NCI-H510A treated with DMSO at 0.1 percent for 48 hours (cell line): Measurements from ENCODE around the gene PEX10.
"Not testable (repeated sequence)": the region's sequence is repeated elsewhere in the genome, so short reads cannot be mapped to it uniquely, and the experiment has no call there.

Experiments used
- DNase-seq: peaks from one replicate; lab custom pipeline; 2025; lab: John Stamatoyannopoulos, UW

Gene PEX10

GRCh38 chr1:2412395-2412772, at the start of gene PEX10:
Gene PEX10 (minus strand): TSS chr1:2412564. CDS start chr1:2412502, 62 bp downstream.
- DNase-seq: peak; percentile 99

GRCh38 chr1:2460996-2461751, 48.8 kb upstream of the PEX10 start:
- DNase-seq: no peak

- DNase-seq: no peak
Measured at GRCh38 chr1:2460203-2460602, 47.8 kb upstream of the PEX10 start.

DNA sequence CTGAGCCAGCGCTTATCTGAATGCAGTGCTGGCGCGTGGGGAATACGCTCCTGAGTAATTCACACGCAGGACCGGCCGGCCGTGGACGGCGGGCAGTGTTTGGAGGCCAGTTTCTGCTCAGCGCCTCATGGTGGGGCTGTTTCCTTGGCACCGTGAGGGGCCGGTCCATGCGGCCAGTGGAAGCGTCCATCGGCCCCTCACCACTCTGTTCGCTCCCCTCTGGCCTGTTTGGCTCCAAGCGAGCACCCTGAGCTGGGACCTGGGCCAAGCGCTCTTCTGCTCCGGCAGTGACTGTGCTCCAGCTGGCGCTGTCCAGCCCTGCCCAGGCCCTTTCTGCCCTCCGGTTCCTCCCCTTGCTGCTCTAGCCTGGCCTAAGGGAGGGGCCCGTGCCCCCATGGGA, 47.4 kb upstream of the PEX10 start:
- DNase-seq: no peak

GRCh38 chr1:2459102-2459753, 46.9 kb upstream of the PEX10 start:
- DNase-seq: not testable (repeated sequence)

GRCh38 chr1:2458687-2459086, 46.3 kb upstream of the PEX10 start:
- DNase-seq: no peak

- no peak for DNase-seq
Measured at GRCh38 chr1:2457444-2457843, 45.1 kb upstream of the PEX10 start.

DNA sequence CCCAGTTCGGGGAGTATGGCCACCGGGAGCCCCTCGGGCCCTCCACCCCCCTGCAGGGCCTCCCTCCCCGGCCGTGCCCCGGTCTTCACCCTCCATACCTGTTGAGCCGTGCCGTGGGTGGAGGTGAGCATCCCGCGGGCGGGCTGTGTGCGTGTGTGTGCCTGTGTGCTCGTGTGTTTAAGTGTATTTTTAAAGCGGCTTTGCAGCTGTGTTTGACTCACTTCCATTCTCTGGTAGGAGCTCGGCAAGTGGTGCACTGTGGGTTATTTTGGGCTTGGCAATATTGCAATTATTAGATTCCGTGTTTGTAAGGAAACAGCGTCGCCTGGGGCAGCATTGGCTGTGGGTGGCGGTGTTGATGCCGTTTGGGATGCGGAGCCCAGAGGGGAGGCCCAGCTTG, 43.4 kb upstream of the PEX10 start:
- no peak for DNase-seq

- no peak for DNase-seq
Measured at GRCh38 chr1:2454227-2454626, 41.9 kb upstream of the PEX10 start.

GRCh38 chr1:2452932-2453315, 40.6 kb upstream of the PEX10 start:
- no peak for DNase-seq

- no peak for DNase-seq
Measured at GRCh38 chr1:2452201-2452931, 40.0 kb upstream of the PEX10 start.

GRCh38 chr1:2451741-2452140, 39.4 kb upstream of the PEX10 start:
- DNase-seq: no peak

GRCh38 chr1:2449636-2450454, 37.5 kb upstream of the PEX10 start:
- no peak for DNase-seq

DNA sequence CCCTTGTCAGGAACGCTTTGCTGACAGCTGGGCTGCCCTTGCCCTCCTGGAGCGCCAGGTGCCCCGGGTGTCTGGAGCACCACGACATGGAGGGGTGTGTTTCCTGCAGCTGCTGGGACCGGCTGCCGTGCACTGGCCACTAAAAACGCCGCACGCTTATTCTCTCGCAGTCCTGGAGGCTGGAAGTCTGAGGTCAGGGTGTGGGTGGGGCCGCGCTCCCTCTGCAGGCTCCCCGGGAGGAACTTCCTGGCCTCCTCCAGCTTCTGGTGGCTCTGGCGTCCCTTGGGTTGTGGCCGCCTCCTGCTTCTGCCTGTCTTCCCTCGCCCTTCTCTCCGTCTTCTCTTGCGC, 35.7 kb upstream of the PEX10 start:
- peak; percentile 25 for DNase-seq

DNA sequence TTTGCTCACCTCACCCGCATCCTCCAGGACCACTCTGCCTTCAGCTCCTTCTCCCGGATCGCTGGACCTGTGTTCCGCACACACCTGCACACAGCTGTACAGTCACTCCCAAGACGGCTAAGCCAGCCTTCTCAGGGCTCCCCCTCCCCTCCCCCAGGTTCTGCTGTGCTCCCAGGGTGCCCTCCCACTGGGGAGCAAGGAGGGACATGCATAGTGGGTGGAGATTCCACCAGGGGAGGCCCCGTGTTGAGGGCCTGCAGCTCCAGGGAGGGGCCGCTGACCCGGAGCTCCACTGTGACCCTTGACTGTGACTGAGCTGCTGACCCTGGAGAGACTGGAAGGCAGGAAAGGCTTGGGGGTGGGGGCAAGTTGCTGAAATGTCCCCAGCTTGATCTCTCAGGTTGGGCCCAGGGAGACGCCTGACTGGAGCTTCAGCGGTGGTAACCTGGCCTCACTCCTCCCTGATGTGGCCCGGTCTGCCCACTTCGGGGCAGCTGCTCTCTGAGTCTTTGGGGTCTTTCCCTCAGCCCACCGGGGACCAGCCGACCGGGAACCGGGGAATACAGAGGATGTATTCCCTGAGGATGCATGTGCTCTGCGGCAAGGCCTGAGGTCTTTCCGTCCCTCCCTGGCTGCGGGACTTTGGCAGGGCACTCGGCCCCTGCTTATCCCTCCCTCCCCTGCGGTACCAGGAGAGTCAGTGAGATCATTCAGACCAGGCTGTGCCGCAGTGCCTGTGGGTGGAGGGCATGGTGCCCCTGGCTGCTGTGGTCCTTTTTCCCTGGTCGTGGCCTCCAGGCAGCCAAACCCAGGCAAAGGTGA, 35.1 kb upstream of the PEX10 start:
- DNase-seq: no peak

DNA sequence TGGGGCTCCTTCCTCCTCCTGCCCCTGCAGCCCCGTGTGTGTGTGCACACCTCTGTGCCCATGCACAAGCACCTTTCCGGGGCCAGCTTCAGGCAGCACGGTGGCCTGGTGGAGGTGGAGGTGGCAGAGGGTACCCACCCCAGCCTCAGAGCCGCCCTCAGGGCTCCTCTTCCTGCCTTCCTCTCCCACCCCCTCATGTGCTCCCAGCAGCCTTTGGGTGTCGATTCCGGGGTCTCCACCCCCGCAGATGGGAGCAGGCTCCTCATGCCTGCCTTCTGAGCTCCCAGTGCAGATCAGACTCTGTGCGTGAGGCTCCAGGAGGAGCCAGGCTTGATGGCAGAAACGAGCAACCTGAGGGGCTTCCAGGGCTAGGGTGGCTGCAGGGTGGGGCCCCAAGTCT, 34.5 kb upstream of the PEX10 start:
- DNase-seq: no peak

DNA sequence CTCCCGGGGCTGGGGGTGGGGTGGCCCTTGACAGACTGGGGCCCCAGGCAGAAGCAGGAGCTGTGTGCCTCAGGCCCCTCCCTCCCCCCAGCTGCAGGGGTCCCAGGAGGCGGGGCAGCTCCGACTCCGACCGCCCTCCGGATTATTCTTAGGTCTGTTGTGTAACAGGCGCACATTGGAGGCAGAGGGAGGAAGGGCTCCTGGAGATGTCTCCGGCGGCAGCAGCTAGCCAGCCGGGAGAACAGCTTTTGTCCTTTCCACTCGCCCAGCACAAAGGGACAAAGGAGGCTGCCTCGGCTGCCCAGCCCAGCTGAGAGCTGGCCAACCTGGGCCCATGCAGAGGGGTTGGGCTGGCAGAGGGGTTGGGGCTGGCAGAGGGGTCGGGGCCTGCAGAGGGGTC, 34.0 kb upstream of the PEX10 start:
- DNase-seq: no peak

DNA sequence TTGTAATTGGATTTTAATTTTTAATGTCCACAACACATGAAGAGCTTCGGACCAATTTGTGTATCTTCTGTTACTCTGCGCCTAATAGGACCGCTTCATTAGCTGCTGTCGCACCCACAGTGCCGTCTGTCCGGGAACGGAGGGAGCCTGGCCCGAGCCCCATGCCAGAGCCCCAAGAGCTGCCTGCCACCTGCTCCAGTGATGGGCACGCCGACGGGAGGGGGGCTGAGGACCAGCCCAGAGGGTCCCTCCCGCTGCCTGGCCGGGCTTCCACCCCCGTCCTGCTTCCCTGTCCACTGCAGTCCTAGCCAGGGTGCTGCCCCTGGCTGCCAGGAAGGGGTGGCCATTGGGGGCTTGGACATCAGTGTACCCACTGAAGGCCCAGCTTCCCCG, 33.5 kb upstream of the PEX10 start:
- no peak for DNase-seq

DNA sequence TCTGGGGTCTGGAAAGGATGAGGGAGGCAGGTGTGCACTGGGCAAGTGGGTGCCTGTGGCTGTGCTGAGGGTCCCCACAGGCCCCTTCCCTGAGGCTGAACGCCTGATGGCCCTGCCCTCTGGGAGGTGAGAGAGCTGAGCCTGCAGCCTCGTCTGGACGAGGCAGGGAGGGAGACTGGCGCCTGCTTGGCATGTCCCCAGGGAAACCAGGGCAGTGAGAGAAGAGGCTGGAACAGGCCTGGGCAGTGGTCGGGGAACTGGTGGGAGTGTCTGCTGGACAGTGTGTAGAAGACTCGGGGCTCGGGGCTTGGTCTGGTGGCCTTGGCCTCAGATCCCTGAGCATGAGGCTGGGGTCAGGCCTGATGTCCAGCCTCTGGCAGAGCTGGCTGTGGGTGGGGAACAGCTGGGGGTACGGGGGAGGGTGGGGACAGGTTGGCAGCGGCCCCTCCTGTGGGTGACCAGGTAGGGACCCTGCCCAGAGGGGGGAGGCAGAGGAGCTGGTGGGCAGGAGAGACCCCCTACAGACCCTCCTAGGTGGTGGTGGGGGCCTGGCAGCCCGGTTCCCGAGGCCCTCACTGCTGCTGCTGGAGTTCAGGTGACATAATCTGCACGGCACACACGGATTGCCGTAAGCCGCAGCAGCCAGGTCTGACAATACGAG, 32.9 kb upstream of the PEX10 start:
- no peak for DNase-seq

DNA sequence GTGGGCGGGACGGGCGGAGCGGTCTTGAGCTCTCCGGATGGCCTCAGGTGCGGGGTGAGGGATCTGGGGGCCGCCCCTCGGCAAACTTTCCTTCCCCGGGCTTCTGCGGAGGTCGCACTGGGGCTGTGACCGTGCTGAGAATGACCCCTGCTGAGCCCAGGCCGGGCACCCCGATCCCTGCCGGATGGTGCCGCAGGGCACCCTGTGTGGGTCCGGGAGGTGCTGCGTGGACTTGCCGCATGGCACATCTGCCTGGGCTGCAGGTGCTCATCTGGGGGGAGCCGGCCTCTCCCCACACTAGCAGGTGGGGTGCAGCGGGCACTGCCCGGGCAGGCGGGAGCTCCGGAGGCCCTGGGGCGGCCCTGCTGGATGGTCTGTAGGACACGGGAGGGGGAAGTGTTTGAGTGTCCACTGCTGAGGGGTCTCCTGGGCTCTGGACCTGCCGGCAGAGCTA, 31.8 kb upstream of the PEX10 start:
- no peak for DNase-seq
